IPS-NIHi7 (cell line): ENCODE measurements around the gene AP1S1.

Source experiments
- DNase-seq: peaks from one replicate; pipeline ENCODE4 v3.0.0; 2012; ENCODE audit warnings: mixed read lengths; ENCODE audit errors: extremely low spot score

The AP1S1 gene

GRCh38 chr7:101156866-101157589 lies 2.8 kb downstream of the AP1S1 start:
- no peak for DNase-seq

- DNase-seq = no peak
These were observed 5.7 kb downstream of the AP1S1 start for GRCh38 chr7:101159696-101160674.

GRCh38 chr7:101160910-101161309 lies 6.6 kb downstream of the AP1S1 start:
- DNase-seq = no peak

- no peak for DNase-seq
These were observed 7.6 kb downstream of the AP1S1 start for GRCh38 chr7:101161692-101162471.

GRCh38 chr7:101162551-101163278 lies 8.4 kb downstream of the AP1S1 start:
- peak; percentile 40 for DNase-seq

- DNase-seq = peak; percentile 16
These were observed 9.2 kb downstream of the AP1S1 start for GRCh38 chr7:101163279-101164070.

- DNase-seq = peak; percentile 43
These were observed 10.0 kb downstream of the AP1S1 start for GRCh38 chr7:101164071-101164840.

- DNase-seq = peak; percentile 88
These were observed 11.0 kb downstream of the AP1S1 start, which contains the start of gene VGF for GRCh38 chr7:101165075-101165957. Gene VGF, minus strand, starts transcription at chr7:101165569. Its CDS starts 726 bp downstream, at chr7:101164843.

GRCh38 chr7:101165958-101166647 lies 11.8 kb downstream of the AP1S1 start:
- DNase-seq = peak; percentile 18

- DNase-seq = peak; percentile 25
These were observed 12.3 kb downstream of the AP1S1 start for GRCh38 chr7:101166648-101166908.

GRCh38 chr7:101166909-101167644 lies 12.8 kb downstream of the AP1S1 start:
- peak; percentile 65 for DNase-seq

GRCh38 chr7:101167645-101168411 lies 13.6 kb downstream of the AP1S1 start:
- DNase-seq = no peak

- no peak for DNase-seq
These were observed 14.3 kb downstream of the AP1S1 start for GRCh38 chr7:101168412-101169049.

- DNase-seq = no peak
These were observed 15.0 kb downstream of the AP1S1 start for GRCh38 chr7:101169110-101169837.

- peak; percentile 66 for DNase-seq
These were observed 15.7 kb downstream of the AP1S1 start for GRCh38 chr7:101169838-101170551.
